ENCODE results near the gene RNF149. TPM values are rescaled to one million over a fixed set of nuclear protein-coding genes. Genes with fewer than 3 reads are reported as not detected.
"Not testable (repeated sequence)": the region's sequence is repeated elsewhere in the genome, so short reads cannot be mapped to it uniquely, and the experiment has no call there.

The RNF149 gene
- total RNA-seq, 5 donors from 2014 or later (not counting 1 experiment from before 2014, with no cell fraction given): 114 to 139 (median 123) TPM

DNA sequence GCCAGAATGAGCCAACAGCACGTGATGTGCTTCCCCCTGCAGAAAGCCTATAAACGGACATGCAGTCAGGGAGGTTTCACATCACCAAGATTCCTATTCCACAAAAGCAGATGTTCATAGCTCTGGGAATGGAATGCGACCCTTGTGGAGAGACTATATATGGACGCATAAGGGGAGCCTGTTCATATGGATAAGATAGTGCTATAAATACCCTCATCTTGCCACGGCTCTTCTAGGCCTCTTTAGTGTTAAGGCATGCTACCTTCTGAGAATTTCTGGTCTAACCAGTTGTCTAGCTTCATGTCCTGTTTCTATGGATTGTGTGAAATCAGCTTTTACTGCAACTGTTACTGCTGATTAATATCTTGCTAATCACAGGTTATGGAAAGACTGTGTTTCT is 70.6 kb downstream of the RNF149 start:
- H3K4me3 Mint-ChIP-seq; DNase-seq; CTCF ChIA-PET; POLR2A ChIA-PET; H3K9me3 Mint-ChIP-seq; H3K27ac ChIP-seq (ENCODE audit: low read length); H3K4me3 ChIP-seq (ENCODE audit: control insufficient read depth in 1 of 2, extremely low read depth in 1 of 2, low read length in 1 of 2); H3K27ac Mint-ChIP-seq; H3K4me1 ChIP-seq (ENCODE audit: control insufficient read depth in 1 of 2, extremely low read depth in 1 of 2, insufficient read depth in 2 of 2, low read length in 2 of 2); ATAC-seq (replicated peaks in 1 of 4); H3K27me3 Mint-ChIP-seq; H3K9me3 ChIP-seq; H3K36me3 ChIP-seq (ENCODE audit: control insufficient read depth in 2 of 2, extremely low read depth in 1 of 2, insufficient read depth in 1 of 2, low read length in 1 of 2); H3K36me3 Mint-ChIP-seq; H3K27me3 ChIP-seq (replicated peaks in 1 of 2; ENCODE audit: control insufficient read depth in 2 of 2, extremely low read depth in 1 of 2, insufficient read depth in 2 of 2, low read length in 1 of 2): not testable (repeated sequence)
- peaks cover 3 to 12% (median 5%) of the 10 kb centered on the region in 3 donors for H3K4me1 Mint-ChIP-seq
- no CpG with 5 or more reads among the region's 5 CpGs for WGBS (ENCODE audit: insufficient coverage)

DNA sequence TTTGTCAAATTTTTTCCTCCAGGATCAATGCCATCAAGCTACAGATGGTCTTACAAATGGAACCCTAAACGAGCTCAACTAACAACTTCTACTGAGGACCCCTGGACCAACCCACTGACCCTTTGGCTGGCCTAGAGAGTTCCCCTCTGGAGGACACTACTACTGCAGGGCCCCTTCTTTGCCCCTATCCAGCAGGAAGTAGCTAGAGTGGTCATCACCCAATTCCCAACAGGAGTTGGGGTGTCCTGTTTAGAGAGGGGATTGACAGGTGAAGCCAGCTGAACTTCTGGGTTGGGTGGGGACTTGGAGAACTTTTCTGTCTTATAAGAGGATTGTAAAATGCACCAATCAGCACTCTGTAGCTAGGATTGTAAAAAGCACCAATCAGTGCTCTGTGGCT is 72.5 kb downstream of the RNF149 start:
- H3K4me3 ChIP-seq (ENCODE audit: control insufficient read depth in 1 of 2, extremely low read depth in 1 of 2, low read length in 1 of 2); H3K27me3 ChIP-seq (replicated peaks in 1 of 2; ENCODE audit: control insufficient read depth in 2 of 2, extremely low read depth in 1 of 2, insufficient read depth in 2 of 2, low read length in 1 of 2); H3K36me3 ChIP-seq (ENCODE audit: control insufficient read depth in 2 of 2, extremely low read depth in 1 of 2, insufficient read depth in 1 of 2, low read length in 1 of 2); DNase-seq; H3K4me3 Mint-ChIP-seq; H3K4me1 ChIP-seq (ENCODE audit: control insufficient read depth in 1 of 2, extremely low read depth in 1 of 2, insufficient read depth in 2 of 2, low read length in 2 of 2); H3K27ac Mint-ChIP-seq; H3K27ac ChIP-seq (ENCODE audit: low read length); CTCF ChIA-PET; POLR2A ChIA-PET; H3K9me3 ChIP-seq; H3K27me3 Mint-ChIP-seq; H3K36me3 Mint-ChIP-seq; ATAC-seq (replicated peaks in 1 of 4); H3K9me3 Mint-ChIP-seq: not testable (repeated sequence)
- H3K4me1 Mint-ChIP-seq: peaks cover 3 to 11% (median 4%) of the 10 kb centered on the region in 3 donors
- 100% methylated on average over 1 of the region's 1 CpG for WGBS (ENCODE audit: insufficient coverage)

DNA sequence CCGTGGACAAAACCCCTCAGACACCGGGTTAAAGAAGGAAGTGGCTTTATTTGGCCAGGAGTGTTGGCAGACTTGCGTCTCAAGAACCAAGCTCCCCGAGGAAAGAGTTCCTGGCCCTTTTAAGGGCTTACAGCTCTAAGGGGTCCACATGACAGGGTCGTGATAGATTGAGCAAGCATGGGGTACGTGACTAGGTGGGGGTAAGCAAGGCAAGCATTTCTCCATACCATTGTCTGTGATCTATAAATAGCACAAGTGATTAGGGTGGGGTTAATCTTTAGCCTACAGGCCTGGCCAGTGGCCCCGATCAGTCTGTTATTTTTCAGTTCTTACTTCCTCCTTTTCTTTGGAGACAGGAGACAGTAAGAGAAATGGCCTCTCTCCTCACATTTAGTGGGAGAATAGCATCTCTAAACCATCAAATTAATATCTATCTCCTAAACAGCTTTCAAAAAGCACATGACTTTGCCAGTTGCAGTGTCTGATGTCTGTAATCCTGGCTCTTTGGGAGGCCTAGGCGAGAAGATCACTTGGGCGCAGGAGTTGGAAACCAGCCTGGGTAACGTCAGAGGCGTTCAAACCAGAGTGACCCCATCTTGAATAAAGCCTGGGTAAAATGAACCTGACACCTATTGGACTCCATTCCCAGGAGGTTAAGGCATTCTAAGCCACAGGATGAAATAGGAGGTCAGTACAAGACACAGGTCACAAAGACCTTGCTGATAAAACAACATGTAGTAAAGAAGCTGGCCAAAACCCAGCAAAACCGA is 74.1 kb downstream of the RNF149 start:
- H3K27ac Mint-ChIP-seq: no peak overlapping the region
- 93% methylated on average over 4 of the region's 12 CpGs for WGBS (ENCODE audit: insufficient coverage)
- H3K9me3 ChIP-seq: no peaks in the 10 kb centered on the region
- no peaks in the 10 kb centered on the region for H3K4me1 Mint-ChIP-seq
- peaks cover 9% of the 10 kb centered on the region for H3K36me3 Mint-ChIP-seq
- H3K9me3 Mint-ChIP-seq: no peaks in the 10 kb centered on the region
- no peak overlapping the region for H3K4me3 Mint-ChIP-seq
- no peaks in the 10 kb centered on the region for H3K27me3 ChIP-seq (replicated peaks in 1 of 2; ENCODE audit: control insufficient read depth in 2 of 2, extremely low read depth in 1 of 2, insufficient read depth in 2 of 2, low read length in 1 of 2)
- POLR2A ChIA-PET: no interaction called here
- no peaks in the 10 kb centered on the region for H3K27me3 Mint-ChIP-seq
- no peaks in the 10 kb centered on the region for H3K36me3 ChIP-seq (ENCODE audit: control insufficient read depth in 2 of 2, extremely low read depth in 1 of 2, insufficient read depth in 1 of 2, low read length in 1 of 2)
- no peak overlapping the region for H3K27ac ChIP-seq (ENCODE audit: low read length)
- CTCF ChIA-PET: no interaction called here
- ATAC-seq (replicated peaks in 1 of 4) (no peak), DNase-seq (no peak)
- H3K4me3 ChIP-seq (ENCODE audit: control insufficient read depth in 1 of 2, extremely low read depth in 1 of 2, low read length in 1 of 2): no peak overlapping the region
- no peaks in the 10 kb centered on the region for H3K4me1 ChIP-seq (ENCODE audit: control insufficient read depth in 1 of 2, extremely low read depth in 1 of 2, insufficient read depth in 2 of 2, low read length in 2 of 2)

DNA sequence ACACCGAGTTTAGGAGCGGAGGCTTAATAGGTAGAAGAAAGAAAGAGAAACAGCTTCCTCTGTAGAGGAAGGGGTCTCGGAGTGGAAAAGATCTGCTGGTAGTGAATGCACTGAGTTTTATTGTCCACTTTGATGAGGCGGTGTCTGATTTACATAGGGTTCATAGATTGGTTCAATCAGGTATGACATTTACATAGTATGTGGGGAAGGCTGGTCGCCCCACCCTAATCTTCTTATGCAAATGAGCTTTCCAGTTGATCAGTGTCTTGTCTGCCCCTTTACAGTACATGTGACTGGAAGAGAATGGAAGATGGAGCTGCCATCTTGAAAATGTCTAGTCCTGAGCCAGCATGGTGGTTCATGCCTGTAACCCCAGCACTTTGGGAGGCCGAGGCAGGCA is 75.7 kb downstream of the RNF149 start:
- H3K27ac Mint-ChIP-seq: no peak overlapping the region
- no peaks in the 10 kb centered on the region for H3K27me3 Mint-ChIP-seq
- H3K9me3 ChIP-seq: no peaks in the 10 kb centered on the region
- ChIA-PET CTCF (interaction anchor here in 1 of 2 donors (0.6 kb wide), 1 partner anchor 1170 kb away, joined by 3 read pairs; no protein-coding TSS in a partner anchor), POLR2A (no interaction called here)
- ATAC-seq (replicated peaks in 1 of 4) (no peak), DNase-seq (no peak)
- H3K9me3 Mint-ChIP-seq: no peaks in the 10 kb centered on the region
- no peaks in the 10 kb centered on the region for H3K4me1 ChIP-seq (ENCODE audit: control insufficient read depth in 1 of 2, extremely low read depth in 1 of 2, insufficient read depth in 2 of 2, low read length in 2 of 2)
- no peak overlapping the region for H3K4me3 Mint-ChIP-seq
- no peak overlapping the region for H3K4me3 ChIP-seq (ENCODE audit: control insufficient read depth in 1 of 2, extremely low read depth in 1 of 2, low read length in 1 of 2)
- WGBS (ENCODE audit: insufficient coverage): 100% methylated on average over 2 of the region's 6 CpGs
- H3K27ac ChIP-seq (ENCODE audit: low read length): no peak overlapping the region
- no peaks in the 10 kb centered on the region for H3K36me3 ChIP-seq (ENCODE audit: control insufficient read depth in 2 of 2, extremely low read depth in 1 of 2, insufficient read depth in 1 of 2, low read length in 1 of 2)
- no peaks in the 10 kb centered on the region for H3K27me3 ChIP-seq (replicated peaks in 1 of 2; ENCODE audit: control insufficient read depth in 2 of 2, extremely low read depth in 1 of 2, insufficient read depth in 2 of 2, low read length in 1 of 2)
- H3K36me3 Mint-ChIP-seq: peaks cover 6% of the 10 kb centered on the region
- H3K4me1 Mint-ChIP-seq: no peaks in the 10 kb centered on the region

DNA sequence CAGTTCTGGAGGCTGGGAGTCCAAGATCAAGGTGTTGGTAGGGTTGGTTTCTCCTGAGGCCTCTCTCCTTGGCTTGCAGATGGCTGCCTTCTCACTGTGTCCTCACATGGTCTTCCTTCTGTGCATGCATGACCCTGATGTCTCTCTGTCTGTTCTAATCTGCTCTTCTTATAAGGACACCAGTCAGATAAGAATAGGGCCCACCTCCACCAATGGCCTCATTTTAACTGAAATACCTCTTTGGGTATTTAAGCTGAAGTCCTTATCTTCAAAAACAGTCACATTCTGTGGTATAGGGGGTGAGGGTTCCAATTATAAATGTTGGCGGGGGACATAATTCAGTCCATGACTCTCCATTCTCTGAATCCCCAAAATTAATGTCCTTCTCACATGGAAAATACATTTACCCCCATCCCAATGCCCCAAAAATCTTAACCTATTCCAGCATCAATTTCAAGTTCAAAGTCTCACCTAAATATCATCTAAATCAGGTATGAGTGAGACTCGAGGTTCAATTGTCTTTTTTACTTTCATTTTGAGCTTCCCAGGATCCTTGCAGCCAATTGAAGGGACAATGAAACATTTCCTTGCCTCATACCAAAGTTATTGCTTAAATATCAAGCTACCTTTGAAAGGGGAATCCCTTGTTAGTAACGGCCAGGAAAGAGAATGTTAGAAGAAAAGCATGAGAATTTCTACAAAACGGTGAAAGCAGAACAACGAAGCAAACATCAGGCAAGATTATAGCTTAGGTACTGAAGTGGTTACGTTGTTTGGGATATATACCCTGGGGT is 76.4 kb downstream of the RNF149 start:
- no peaks in the 10 kb centered on the region for H3K4me1 ChIP-seq (ENCODE audit: control insufficient read depth in 1 of 2, extremely low read depth in 1 of 2, insufficient read depth in 2 of 2, low read length in 2 of 2)
- H3K27me3 Mint-ChIP-seq: no peaks in the 10 kb centered on the region
- ChIA-PET CTCF (no interaction called here), POLR2A (interaction anchor here in 1 of 2 donors (0.6 kb wide), 1 partner anchor 12 kb away, joined by 12 read pairs; no protein-coding TSS in a partner anchor)
- WGBS (ENCODE audit: insufficient coverage): 88% methylated on average over 4 of the region's 6 CpGs
- no peak for DNase-seq
- no peaks in the 10 kb centered on the region for H3K9me3 Mint-ChIP-seq
- no peak overlapping the region for H3K27ac Mint-ChIP-seq
- no peak overlapping the region for H3K4me3 ChIP-seq (ENCODE audit: control insufficient read depth in 1 of 2, extremely low read depth in 1 of 2, low read length in 1 of 2)
- H3K4me1 Mint-ChIP-seq: no peaks in the 10 kb centered on the region
- no peaks in the 10 kb centered on the region for H3K27me3 ChIP-seq (replicated peaks in 1 of 2; ENCODE audit: control insufficient read depth in 2 of 2, extremely low read depth in 1 of 2, insufficient read depth in 2 of 2, low read length in 1 of 2)
- H3K4me3 Mint-ChIP-seq: no peak overlapping the region
- H3K36me3 ChIP-seq (ENCODE audit: control insufficient read depth in 2 of 2, extremely low read depth in 1 of 2, insufficient read depth in 1 of 2, low read length in 1 of 2): no peaks in the 10 kb centered on the region
- H3K9me3 ChIP-seq: no peaks in the 10 kb centered on the region
- peaks cover 6% of the 10 kb centered on the region for H3K36me3 Mint-ChIP-seq
- ATAC-seq (replicated peaks in 1 of 4): no peak
- no peak overlapping the region for H3K27ac ChIP-seq (ENCODE audit: low read length)

DNA sequence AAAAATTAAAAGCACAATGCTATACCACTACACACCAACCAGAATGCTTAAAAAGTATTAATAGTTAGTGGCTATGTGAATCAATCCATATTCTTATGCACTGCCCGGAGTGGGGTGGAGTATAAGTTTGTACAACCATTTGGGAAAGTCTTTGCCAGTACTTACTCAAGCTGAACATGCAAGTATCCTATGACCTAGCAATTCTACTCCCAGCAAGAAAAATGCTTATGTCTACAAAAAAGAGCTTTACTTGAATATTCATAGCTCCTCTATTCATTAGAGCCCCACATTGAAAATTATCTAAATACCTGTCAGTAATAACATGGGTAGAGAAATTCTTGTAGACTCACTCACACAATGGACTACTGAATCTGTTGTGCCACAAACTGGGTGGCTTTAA is 77.3 kb downstream of the RNF149 start:
- H3K4me1 ChIP-seq (ENCODE audit: control insufficient read depth in 1 of 2, extremely low read depth in 1 of 2, insufficient read depth in 2 of 2, low read length in 2 of 2): no peaks in the 10 kb centered on the region
- Mint-ChIP-seq H3K27me3 (no peaks in the 10 kb centered on the region), H3K4me3 (no peak overlapping the region), H3K4me1 (no peaks in the 10 kb centered on the region), H3K27ac (no peak overlapping the region), H3K36me3 (peaks cover 6% of the 10 kb centered on the region), H3K9me3 (no peaks in the 10 kb centered on the region)
- H3K36me3 ChIP-seq (ENCODE audit: control insufficient read depth in 2 of 2, extremely low read depth in 1 of 2, insufficient read depth in 1 of 2, low read length in 1 of 2): no peaks in the 10 kb centered on the region
- WGBS (ENCODE audit: insufficient coverage): no CpG with 5 or more reads among the region's 1 CpG
- ChIA-PET POLR2A (no interaction called here), CTCF (interaction anchor here in 1 of 2 donors (0.5 kb wide), 1 partner anchor 50 kb away, joined by 3 read pairs; no protein-coding TSS in a partner anchor)
- no peak overlapping the region for H3K4me3 ChIP-seq (ENCODE audit: control insufficient read depth in 1 of 2, extremely low read depth in 1 of 2, low read length in 1 of 2)
- H3K9me3 ChIP-seq: no peaks in the 10 kb centered on the region
- no peak overlapping the region for H3K27ac ChIP-seq (ENCODE audit: low read length)
- DNase-seq: no peak
- ATAC-seq (replicated peaks in 1 of 4): no peak
- H3K27me3 ChIP-seq (replicated peaks in 1 of 2; ENCODE audit: control insufficient read depth in 2 of 2, extremely low read depth in 1 of 2, insufficient read depth in 2 of 2, low read length in 1 of 2): no peaks in the 10 kb centered on the region

Data from T-cell (primary cell).